NB4 (cell line): ENCODE data around the gene FAM199X.

Experiments
- DNase-seq: peaks from one replicate; pipeline ENCODE4 v3.0.0; 2010; ENCODE audit warnings: low read depth
- H3K4me3 ChIP-seq: one replicate; pipeline ENCODE4 v1.5.1; 2011; ENCODE audit warnings: mild to moderate bottlenecking, low read depth, low read length, moderate library complexity
- MYC ChIP-seq: IDR thresholded peaks from 2 replicates; pipeline ENCODE4 v1.6.1; 2011; ENCODE audit warnings: low read depth, low read length
- POLR2A ChIP-seq: IDR thresholded peaks from 2 replicates; pipeline ENCODE4 v1.6.1; 2011; ENCODE audit warnings: mild to moderate bottlenecking; ENCODE audit not compliant: insufficient read length; ENCODE audit errors: extremely low read depth
- TF ChIP-seq, protein P1 (sequence below): IDR thresholded peaks from 2 replicates; pipeline ENCODE4 v1.6.1; 2011; ENCODE audit warnings: low read depth, low read length
- TF ChIP-seq, protein P2 (sequence below): IDR thresholded peaks from one replicate; pipeline ENCODE4 v1.5.1; 2012; ENCODE audit warnings: low read depth, low read length

Gene FAM199X

DNA sequence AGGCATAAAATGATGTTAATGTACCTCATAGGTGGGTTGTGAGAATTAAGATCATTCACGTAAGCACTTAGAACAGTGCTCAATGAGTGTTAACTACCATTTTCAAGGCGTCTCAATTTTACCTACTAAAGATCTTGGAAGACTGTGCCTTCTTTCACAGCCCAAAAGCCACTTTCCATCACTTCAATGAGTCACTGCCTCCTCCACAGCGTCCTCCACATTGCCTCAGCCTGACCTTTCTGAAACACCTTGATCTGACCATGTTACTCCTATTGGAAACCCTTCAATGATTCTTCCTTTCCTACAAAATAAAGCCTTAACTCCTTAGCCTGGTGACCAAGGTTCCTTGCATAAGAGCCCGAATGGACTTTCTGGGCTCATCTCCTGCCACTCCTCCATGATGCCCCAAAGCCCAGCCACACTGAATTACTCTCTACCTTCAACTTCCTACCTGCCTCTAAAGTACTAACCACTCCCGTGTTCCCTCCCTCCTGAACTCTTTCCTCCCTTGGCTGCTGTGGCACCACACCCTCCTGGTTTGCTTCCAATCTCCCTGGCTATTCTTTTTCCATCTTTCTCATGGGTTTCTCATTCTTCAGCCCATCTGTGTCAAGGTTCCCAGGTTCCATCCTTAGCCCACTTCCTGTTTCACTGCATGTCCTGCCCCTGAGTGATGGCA, 31.5 kb upstream of the FAM199X start:
- DNase-seq = no peak
- H3K4me3 ChIP-seq = no peak overlapping the region
- TF ChIP-seq MYC (no peak), POLR2A (no peak)
- TF ChIP-seq, protein P1, sequence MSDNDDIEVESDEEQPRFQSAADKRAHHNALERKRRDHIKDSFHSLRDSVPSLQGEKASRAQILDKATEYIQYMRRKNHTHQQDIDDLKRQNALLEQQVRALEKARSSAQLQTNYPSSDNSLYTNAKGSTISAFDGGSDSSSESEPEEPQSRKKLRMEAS = no peak

DNA sequence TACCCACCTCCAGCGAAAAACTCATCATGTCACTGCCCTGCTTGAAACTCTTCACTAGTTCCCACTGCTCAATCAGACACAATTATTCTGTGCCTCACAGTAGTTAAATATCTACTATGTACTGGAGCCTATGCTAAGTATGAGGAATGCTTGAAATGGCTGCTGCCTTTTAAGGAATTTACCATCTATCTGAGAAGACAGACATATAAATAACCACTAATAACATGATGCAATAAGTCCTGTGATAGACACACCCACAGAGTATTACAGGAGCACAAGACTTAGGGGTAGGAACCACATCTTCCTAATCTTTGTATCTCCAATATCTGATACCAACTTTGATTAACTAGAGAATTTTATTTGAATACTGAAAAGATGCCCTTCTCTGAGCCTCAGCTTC, 30.6 kb upstream of the FAM199X start:
- no peak overlapping the region for H3K4me3 ChIP-seq
- no peak for DNase-seq
- TF ChIP-seq MYC (no peak), POLR2A (no peak)
- TF ChIP-seq, protein P1 = no peak
- TF ChIP-seq, protein P2, sequence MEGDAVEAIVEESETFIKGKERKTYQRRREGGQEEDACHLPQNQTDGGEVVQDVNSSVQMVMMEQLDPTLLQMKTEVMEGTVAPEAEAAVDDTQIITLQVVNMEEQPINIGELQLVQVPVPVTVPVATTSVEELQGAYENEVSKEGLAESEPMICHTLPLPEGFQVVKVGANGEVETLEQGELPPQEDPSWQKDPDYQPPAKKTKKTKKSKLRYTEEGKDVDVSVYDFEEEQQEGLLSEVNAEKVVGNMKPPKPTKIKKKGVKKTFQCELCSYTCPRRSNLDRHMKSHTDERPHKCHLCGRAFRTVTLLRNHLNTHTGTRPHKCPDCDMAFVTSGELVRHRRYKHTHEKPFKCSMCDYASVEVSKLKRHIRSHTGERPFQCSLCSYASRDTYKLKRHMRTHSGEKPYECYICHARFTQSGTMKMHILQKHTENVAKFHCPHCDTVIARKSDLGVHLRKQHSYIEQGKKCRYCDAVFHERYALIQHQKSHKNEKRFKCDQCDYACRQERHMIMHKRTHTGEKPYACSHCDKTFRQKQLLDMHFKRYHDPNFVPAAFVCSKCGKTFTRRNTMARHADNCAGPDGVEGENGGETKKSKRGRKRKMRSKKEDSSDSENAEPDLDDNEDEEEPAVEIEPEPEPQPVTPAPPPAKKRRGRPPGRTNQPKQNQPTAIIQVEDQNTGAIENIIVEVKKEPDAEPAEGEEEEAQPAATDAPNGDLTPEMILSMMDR = no peak

DNA sequence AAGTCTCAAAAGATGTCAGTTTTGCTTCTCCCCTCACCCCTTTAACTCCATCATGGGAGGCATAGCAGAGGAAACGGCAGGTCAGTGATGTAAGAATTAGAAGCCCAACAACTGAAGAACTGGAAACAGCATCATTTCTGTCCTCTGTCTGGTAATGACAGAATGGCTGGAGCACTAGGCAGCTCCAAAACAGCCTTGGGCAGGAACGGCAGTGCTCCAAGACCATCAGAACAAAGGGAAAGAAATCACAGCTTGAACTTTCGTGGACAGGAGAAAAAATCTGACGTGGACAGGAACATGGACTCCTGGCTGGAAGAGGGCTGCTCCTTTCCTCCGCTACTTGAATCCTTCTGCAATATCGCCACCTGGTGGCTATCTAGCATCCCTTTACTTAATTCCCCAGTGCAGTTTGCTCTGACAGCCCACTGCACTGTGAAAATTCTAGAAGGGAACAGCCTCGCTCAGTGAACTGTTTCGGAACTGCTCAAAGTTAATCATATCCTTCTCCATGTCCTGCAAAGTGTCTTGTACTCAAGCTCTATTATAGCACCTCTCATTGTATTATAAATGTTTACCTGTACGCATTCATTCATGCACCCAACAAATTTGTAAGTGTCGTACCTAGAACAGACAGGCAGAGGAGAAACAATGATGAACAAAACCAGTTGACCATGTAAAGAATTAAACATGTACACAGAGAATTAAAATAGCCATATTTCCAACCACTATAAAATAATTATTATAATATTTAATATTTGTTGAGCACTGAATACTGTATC, 29.8 kb upstream of the FAM199X start:
- TF ChIP-seq, protein P1 = no peak
- TF ChIP-seq POLR2A = no peak
- TF ChIP-seq, protein P2 = peak; percentile 58
- DNase-seq = peak; percentile 76
- no peak overlapping the region for H3K4me3 ChIP-seq

DNA sequence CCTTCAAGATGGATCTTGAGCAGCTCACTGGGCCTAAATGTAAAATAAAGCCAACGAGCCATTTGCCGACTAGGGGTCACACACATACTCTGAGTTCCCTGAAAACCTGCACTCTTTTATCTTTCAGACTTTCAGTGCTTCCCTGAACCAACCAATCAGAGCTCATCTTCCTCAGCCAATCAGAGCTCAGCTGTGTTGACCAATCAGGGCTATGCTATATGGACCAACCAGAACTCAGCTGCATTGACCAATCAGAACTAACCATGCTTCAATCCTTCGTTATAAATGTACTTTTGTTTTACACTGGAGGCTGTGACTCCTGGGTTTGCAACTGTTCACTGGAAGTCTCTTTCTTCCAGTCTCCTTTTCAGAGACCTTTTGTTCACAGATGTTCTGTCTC, 28.8 kb upstream of the FAM199X start:
- no peak for TF ChIP-seq POLR2A
- TF ChIP-seq, protein P2 = no peak
- no peak for TF ChIP-seq MYC
- TF ChIP-seq, protein P1 = no peak
- H3K4me3 ChIP-seq = no peak overlapping the region
- DNase-seq = peak; percentile 23

DNA sequence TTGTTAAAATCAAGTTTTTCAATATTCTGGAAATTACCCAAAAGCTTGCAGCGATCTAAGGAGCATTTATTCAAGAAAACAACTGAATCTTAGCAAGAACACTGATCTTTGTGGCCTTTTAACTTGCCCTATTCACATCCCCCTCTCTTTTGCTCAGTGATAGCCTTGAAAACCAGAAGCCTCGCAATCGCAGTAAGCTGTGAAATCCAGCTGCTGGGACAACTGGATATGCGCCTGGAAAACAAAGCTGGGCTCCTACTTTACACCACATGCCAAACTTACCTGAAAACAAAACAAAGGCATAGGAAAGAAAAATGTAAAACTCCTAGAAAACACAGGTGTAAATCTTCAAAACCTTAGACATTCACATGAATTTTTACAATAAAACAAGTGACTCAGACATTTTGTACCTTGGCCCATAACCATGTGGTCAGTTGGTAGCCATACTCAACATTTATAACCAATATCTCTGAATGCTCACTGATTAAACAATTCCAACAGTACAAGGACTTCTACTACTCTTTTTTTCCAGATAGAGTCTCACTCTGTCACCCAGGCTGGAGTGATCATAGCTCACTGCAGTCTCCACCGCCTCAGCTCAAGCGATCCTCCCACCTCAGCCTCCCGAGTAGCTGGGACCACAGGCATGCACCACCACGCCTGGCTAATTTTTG, 25.0 kb upstream of the FAM199X start:
- H3K4me3 ChIP-seq = no peak overlapping the region
- DNase-seq = no peak
- TF ChIP-seq, protein P1 = no peak
- no peak for TF ChIP-seq POLR2A
- TF ChIP-seq, protein P2 = no peak
